ENCODE data around the gene HOGA1.
A peak's percentile ranks its signal among the peaks of the same experiment; 100 is the strongest.
"Not testable (repeated sequence)": the region's sequence is repeated elsewhere in the genome, so short reads cannot be mapped to it uniquely, and the experiment has no call there.

HOGA1 gene

GRCh38 chr10:97607095-97607636 lies 23.0 kb downstream of the HOGA1 start:
- DNase-seq (ENCODE audit: low read depth in 2 of 3, low spot score in 2 of 3), result no peak

DNA sequence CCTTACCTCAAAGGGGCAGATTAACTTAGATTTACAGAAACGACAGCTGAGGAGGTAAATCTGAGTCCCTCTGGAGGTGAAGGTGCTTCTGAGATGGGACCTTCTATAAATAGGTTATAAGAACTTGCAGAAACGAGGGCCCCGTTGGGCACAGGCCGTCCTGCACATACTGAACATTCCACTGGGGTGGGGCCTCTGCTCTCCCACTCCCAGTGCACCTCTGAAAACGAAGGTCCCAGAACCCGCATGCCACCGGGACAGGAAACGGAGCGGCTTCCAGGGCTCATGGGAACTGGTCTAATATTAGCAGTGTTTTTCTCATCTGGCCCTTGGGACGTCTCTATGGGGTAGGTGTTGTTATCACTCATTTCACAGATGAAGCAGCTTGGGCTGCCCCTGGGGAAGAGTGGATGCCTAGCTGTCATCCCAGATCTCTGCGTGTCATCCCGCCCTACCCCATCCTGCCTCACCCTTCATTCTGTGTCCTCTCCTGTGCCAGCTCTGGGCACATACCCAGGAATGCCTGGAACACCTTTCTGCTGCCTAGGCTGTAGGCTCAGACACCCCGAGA lies 24.9 kb downstream of the HOGA1 start:
- no peak for DNase-seq (ENCODE audit: low read depth in 2 of 3, low spot score in 2 of 3)

DNA sequence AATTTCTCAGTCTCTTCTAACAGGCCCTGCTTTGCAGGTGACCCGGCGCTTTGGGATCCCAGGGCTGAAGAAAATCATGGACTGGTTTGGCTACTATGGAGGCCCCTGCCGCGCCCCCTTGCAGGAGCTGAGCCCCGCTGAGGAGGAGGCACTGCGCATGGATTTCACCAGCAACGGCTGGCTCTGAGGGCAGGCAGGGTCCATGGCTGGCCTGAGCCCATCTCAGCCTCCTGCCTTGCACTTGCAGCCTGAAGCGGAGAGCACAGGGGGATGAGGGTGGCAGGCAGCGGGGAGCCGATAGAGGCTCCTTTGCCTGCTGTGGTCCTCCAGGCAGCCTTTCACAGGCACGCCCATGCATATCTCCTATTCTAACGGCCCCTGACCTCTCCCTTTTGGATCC lies 27.3 kb downstream of the HOGA1 start:
- no peak for DNase-seq (ENCODE audit: low read depth in 2 of 3, low spot score in 2 of 3)

- no peak for DNase-seq (ENCODE audit: low read depth in 2 of 3, low spot score in 2 of 3)
These were observed 28.2 kb downstream of the HOGA1 start for GRCh38 chr10:97612386-97612785.

GRCh38 chr10:97618285-97618684 lies 34.1 kb downstream of the HOGA1 start:
- no peak for DNase-seq (ENCODE audit: low read depth in 2 of 3, low spot score in 2 of 3)

GRCh38 chr10:97618733-97619132 lies 34.5 kb downstream of the HOGA1 start:
- no peak for DNase-seq (ENCODE audit: low read depth in 2 of 3, low spot score in 2 of 3)

- no peak for DNase-seq (ENCODE audit: low read depth in 2 of 3, low spot score in 2 of 3)
These were observed 39.1 kb downstream of the HOGA1 start for GRCh38 chr10:97623277-97623676.

DNA sequence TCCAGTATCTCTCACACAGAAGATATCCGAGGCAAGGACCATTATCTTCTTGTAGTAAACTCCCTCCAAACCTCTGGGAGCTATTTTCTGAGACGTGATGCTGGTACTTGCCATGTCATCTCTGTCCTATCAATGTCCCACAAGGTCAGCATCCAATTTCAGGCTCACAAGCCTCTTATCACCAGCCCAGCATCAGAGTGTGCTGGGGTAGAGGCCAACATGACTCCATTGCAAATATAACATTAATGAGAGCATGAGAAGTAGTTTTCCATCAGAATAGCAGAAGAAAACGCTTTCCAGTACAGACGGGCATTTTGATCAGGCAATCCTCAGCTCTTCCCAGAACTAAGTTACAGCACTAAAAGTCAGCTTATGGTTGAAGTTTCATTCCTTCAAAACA lies 43.5 kb downstream of the HOGA1 start:
- DNase-seq (ENCODE audit: low read depth in 2 of 3, low spot score in 2 of 3), result no peak

DNA sequence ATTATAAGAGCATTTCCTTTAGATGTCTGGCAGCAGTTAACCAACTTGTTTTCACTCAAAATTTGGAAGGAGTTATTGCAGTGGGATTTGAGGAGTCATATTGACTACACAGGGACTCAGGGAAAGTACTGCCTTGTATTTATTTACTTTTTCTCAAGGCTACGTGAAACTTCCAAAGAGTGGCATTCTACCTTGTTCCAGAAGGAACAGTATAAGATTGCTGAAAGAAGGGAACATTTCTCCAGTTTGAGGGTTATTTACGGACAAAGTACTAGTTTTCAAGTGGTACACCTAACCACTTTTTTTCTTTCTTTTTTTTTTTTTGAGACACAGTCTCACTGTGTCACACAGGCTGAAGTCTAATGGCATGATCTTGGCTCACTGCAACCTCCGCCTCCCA lies 44.0 kb downstream of the HOGA1 start:
- no peak for DNase-seq (ENCODE audit: low read depth in 2 of 3, low spot score in 2 of 3)

- no peak for DNase-seq (ENCODE audit: low read depth in 2 of 3, low spot score in 2 of 3)
These were observed 45.1 kb downstream of the HOGA1 start for GRCh38 chr10:97629289-97629688.

DNA sequence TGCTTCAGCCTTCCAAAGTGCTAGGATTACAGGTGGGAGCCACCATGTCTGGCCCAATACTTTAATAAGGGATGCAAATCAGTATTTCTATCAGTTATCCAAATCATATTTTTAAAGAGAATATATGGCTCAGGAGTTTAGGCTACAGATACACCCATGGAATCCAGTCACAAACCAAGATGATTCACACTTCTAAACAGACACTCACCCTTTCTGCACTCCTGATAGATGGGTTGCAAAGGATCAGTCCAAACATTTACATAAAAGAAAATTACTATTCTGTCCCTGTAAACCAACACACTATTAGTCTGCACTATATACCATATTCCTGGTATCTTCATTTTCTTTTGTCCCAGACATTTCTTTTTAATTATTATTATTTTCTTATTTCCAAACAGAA lies 46.9 kb downstream of the HOGA1 start:
- DNase-seq (ENCODE audit: low read depth in 2 of 3, low spot score in 2 of 3), result no peak

DNA sequence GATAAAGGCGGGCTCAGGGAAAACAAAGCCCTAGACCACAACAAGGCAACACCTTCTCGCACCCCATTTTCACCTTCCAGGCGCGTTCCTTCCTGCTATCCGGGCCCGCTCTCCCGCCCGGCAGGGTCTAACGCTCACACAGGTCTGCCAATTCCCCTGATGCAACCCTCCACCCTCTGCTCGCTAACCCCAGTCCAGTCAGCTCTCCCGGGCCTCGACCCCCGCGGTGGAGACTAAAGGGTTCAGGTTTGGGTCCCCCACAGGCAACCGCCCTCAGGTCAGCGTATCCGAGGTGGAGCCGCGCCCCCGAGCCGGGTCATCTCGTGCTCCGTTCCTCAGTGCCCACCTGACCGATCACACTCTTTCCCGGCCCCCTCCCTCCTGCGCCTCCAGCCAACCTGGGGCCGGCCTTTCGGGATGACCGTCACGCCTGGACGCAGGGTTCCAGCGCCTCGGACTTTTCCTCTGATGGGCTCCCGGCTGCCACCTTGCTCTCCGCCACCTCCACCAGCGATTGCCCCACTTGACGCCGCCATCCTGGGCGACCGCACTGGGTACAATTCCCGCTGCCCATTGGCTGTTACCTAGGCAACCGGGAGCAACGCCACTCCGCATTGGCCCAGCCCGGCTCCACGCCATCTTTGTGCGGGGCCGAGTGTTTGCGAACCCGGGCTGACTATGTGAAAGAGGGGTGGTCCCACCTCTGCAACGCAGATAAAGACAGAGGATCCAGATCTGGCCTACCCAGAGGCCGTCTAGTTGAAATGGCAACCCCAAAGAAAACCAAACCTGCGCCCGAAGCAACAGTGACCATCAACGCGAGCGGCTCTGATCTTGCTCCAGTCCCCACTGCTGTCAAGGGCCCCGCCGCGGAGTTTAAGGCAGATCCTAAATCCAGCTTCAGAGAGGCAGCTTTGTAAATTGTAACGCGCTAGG lies 49.0 kb downstream of the HOGA1 start, which contains the start of gene MORN4:
MORN4 (minus strand) TSS at position 552 of the 936 bp plus-strand sequence. CDS start 13,847 bp downstream, outside the sequence.
- peak; percentile 71 to 83 (median 77) for DNase-seq (ENCODE audit: low read depth in 2 of 3, low spot score in 2 of 3)

DNA sequence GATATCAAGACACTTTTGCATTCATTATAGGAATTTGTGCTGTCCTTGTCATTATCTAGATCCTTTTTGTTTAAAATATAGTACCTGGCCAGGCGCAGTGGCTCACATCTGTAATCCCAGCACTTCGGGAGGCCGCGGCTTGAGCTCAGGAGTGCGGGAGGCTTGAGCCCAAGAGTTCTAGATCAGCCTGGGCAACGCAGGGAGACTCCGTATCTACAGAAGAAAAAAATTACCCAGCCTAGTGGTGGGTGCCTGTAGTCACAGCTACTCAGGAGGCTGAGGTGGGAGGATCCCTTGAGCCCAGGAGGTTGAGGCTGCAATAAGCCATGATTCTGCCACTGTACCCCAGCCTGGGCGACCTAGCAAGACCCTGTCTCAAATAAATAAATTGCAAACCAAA lies 49.7 kb downstream of the HOGA1 start:
- no peak for DNase-seq (ENCODE audit: low read depth in 2 of 3, low spot score in 2 of 3)

GRCh38 chr10:97635577-97635976 lies 51.4 kb downstream of the HOGA1 start:
- no peak for DNase-seq (ENCODE audit: low read depth in 2 of 3, low spot score in 2 of 3)

GRCh38 chr10:97639090-97639489 lies 54.9 kb downstream of the HOGA1 start:
- not testable (repeated sequence) for DNase-seq (ENCODE audit: low read depth in 2 of 3, low spot score in 2 of 3)

DNA sequence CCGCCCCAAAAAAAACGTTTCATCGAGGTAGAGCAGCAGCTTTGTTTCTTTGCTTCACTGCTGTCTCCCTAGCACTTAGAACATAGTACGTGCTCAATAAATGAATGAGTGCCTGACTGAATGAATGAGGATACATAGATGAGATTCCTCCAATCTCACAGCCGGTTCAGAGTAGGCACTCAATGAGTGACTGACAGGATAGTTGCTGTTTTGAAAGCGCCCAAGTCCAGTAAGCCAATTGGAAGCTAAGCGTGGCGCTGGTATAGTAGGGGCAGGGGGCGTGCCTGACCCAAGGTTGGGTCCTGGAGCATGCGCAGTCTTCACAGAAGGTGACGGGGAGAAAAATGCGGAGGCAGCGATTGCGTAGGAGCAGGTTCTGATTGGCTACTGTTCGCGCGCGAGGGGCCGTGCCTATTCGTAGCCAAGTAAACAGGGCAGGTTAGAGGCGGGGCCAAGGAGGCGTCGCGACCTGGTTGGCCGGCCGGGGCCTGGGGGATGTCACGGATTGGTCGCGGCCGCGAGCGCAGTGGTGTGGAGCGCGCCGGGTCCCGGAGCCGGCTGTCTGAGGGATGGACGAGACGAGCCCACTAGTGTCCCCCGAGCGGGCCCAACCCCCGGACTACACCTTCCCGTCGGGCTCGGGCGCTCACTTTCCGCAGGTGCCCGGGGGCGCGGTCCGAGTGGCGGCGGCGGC lies 56.1 kb downstream of the HOGA1 start, which contains the start of gene PI4K2A:
PI4K2A (plus strand) TSS at position 498 of the 694 bp plus-strand sequence; CDS start at position 570, 72 bp downstream.
- DNase-seq (ENCODE audit: low read depth in 2 of 3, low spot score in 2 of 3), result peak; percentile 91 to 99 (median 96)

DNA sequence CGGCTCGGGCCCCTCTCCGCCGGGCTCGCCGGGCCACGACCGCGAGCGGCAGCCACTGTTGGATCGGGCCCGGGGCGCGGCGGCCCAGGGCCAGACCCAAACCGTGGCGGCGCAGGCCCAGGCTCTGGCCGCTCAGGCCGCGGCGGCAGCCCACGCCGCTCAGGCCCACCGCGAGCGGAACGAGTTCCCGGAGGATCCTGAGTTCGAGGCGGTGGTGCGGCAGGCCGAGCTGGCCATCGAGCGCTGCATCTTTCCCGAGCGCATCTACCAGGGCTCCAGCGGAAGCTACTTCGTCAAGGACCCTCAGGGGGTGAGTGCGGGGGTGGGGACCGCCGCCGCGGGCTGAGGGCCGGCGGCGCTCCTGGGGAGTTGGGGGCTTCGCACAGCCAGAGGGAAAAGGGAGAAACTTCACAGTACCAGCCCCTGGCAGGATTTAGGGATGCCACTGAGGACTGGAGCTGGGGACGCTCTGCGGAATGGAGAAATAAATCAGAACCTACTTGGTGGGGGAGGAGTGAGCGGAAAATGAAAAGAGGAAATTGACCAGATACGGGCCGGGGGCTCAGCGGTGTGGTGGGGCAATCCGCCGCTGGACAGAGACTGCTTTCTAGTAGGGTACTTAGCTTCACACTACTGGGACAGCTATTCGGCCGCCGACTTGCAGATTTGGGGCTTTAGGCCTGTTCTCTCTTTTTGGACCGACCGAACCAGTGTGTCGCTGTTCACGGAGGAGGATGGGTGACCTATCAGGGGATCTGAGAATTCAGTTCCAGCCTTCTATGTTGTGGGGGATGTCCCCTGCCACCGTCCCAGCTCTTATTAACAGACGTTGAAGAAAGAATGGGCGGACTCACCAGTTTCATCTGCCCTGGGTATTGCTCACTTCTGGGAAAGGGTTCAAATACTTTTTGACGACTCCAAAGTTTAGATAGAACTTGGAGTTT lies 57.0 kb downstream of the HOGA1 start:
- DNase-seq (ENCODE audit: low read depth in 2 of 3, low spot score in 2 of 3), result no peak

- DNase-seq (ENCODE audit: low read depth in 2 of 3, low spot score in 2 of 3), result not testable (repeated sequence)
These were observed 58.4 kb downstream of the HOGA1 start for GRCh38 chr10:97642471-97643159.

GRCh38 chr10:97643441-97643985 lies 59.3 kb downstream of the HOGA1 start:
- no peak for DNase-seq (ENCODE audit: low read depth in 2 of 3, low spot score in 2 of 3)

All from activated CD8-positive, alpha-beta memory T cell treated with anti-CD3 and anti-CD28 coated beads for 48 hours (primary cell).